GM19099 (cell line): ENCODE results near the gene AHCYL2.

ENCODE experiments used
- POLR2A ChIP-seq: IDR thresholded peaks from 3 replicates; pipeline ENCODE4 v1.6.1; 2011; ENCODE audit warnings: low read depth; ENCODE audit not compliant: insufficient read length; ENCODE audit errors: extremely low read depth

The AHCYL2 gene

GRCh38 chr7:129347330-129347729 lies 122.5 kb downstream of the AHCYL2 start:
- TF ChIP-seq POLR2A = no peak

DNA sequence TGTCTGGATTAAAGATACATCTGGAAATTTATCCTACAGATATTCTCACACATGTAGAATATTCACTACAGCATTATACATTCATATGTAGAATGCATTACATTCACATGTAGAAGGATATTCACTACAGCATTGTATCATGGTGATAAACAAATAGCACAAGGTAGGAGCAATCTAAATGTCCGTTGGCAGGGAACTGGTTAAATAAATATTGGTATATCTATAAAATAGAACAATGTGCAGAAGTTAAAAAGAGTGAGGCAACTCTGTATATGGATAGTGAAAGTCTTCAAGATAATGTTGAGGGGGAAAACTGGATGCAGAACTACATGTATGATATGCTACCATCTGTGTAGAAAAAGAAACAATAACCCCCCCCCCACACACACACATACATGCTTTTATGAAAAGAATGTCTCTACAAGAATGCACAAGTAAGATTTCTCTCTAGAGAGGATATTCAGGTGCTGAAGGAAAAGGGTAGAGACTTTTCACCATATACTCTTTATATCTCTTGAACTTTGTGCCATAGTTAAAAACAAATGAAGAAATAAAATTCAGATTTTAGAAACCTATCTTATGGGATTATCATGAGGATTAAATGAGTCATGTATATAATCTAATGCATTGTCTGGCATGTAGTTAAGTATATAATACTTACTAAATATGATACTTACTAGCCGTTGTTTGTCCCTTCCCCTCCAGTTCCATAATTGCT lies 123.4 kb downstream of the AHCYL2 start:
- TF ChIP-seq POLR2A = no peak

DNA sequence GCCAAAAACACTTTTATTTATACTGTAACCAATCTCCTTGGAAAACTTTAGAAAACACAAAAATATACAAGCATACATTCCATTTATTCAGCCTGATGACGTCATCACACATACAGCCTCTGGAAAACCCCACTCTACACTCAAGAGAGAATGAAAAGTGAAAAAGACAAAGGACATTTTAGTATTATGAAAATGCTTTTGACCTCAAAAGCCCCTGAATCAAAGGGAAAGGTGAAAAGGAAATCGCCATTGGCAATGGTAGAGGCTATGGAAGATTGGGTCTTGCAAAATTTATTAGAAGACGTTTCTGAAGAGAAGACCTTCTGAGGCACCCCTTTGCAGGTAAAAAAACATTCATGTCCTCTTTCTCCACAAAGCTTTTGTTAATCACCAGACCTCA lies 126.5 kb downstream of the AHCYL2 start:
- no peak for TF ChIP-seq POLR2A

DNA sequence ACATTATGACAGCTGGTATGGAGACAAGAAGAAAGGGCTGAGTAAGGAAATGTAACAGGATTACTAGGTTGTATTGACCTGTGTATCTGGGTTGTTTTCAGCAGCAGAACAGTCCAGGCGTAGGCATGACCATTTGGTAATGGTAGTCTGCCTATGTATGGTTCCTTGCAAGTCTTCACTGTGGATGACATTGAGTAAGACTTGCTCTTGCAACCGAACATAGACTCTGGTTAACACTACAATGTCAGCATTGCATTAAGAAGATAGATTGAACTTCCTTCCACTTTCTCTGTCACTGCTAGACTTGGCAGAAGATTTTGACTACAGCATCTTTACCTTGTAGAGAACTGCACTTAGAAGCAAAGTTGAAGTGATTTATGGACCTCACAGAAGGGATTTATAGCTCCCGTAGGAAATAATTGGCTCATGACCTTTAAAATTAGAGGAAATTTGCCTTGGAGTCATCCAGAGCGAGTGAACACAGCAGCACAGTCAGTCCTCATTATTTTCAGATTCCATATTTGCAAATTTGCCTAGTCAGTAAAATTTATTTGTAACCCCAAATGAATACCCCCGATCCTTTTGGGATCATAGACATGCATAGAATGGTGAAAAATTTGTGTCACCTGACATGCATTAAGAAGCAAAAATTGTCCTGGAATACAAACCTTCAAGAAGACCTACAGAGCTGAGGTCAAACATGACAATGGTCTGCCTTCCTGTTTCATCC lies 129.8 kb downstream of the AHCYL2 start:
- TF ChIP-seq POLR2A = no peak

DNA sequence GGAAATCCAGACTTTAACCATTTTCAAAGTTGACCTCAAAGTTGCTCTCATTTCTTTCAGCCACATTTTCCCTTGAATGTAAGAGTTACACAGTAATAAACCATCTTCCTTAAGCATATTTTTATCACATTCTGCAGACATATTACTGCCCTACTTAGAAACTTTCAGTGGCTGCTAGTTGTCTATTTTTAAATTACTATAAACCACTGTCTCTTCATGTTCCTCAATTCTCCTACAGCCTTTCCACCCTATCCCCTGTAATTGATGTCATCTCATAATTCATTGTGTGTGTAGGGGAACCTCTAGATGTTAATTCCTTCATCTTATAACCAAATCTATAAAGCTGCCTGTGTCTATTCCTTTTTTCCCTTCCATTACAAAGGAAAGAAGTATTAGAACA lies 131.3 kb downstream of the AHCYL2 start:
- no peak for TF ChIP-seq POLR2A

GRCh38 chr7:129359176-129359575 lies 134.3 kb downstream of the AHCYL2 start:
- TF ChIP-seq POLR2A = no peak

DNA sequence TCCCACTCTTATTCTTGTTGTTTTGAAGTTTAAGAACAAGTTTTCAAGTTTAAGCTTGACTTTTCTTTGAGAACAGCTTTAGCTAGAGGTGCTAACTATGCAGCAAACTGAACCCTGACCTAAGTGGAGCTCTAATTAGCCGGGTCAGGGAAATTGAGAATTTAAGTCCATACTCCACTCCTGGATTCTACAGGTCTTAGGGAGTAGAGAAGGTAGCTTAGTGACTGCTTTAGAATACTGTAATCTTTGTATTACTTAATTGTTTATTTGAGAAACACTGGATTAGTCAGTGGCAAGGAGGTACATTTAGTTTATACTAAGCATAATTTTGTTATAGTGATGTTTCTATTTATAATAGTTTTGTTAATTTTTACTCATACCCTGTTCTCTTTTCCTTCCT lies 134.8 kb downstream of the AHCYL2 start:
- TF ChIP-seq POLR2A = no peak

DNA sequence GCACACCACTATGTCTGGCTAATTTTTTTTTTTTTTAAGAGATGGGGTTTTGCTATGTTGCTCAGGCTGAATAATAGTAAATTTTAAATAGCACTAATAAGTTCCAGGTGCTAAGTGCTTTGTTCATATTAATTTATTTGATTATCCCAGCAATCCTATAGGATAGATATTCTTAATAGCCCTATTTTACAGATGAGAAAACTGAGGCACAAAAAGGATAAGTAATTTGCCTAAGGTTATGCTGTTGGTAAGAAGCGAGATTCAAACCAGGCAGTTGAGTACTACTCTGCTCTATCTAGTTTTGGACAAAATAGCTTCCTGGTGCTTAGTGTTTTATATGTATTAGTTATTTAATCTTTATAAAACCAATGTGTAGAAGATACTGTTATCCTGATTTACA lies 136.9 kb downstream of the AHCYL2 start:
- TF ChIP-seq POLR2A = no peak

- TF ChIP-seq POLR2A = no peak
Measured at GRCh38 chr7:129362496-129362895, 137.7 kb downstream of the AHCYL2 start.

- no peak for TF ChIP-seq POLR2A
Measured at GRCh38 chr7:129367349-129367699, 142.5 kb downstream of the AHCYL2 start.

DNA sequence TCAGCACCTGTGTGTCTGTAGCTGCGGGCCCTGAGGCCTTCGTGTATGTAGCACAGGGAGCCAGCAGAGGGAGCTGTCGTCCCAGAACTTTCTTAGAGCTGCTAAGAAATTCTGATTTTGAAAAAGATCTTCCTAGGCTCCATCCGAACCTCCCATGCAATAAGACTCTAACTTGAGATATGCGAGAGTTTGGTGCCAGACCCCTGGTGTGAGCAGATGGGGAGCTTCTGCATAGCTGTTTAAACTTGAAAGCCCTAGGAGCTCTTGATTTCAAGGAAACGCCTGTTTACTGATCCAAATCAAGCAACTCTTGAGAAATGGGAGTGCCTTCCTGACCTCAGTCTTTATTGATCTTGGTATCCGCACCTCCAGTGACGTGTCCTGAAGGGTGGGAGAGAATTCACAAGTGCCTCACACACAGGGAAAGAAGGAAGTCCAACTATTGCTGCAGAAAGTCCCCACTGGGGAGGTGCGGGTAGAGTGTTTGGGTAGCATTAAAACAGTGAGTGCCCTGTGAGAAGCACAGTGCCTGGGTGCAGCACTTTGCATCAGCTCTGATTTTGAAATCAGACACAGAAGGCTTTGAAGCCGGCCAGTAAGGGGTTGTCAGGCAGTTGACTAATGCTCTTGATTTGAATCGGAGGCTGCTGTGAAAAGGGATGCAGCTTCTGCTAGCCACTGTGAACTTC lies 143.0 kb downstream of the AHCYL2 start:
- TF ChIP-seq POLR2A = peak; percentile 18

DNA sequence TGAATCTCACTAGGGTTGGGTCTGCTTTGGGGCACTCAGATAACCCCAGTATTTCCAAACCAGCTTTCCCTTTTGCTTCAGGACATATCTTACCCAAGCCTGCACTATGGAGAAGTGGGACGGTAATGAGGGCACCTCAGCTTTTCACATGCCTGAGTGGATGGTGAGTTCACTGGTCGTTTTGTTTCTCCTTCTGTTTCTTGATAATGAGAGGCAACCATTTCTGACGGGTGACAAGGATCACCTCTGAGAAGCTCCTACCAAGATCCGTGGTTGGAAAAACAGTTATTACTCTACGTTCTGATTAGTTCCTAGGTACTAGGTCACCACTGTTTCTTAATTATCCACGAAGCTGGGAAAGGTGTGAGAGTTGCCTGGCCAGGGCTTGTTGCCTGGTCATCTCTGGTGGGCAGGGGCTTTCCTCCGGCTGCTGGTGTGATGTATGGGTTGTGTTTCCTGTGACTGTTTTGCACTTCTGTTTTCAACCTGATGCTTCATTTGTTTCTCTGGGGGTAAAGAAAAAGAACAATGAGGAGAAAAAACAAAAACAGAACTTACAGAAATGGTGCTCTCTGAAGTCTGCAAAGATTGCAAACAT lies 143.7 kb downstream of the AHCYL2 start:
- no peak for TF ChIP-seq POLR2A

DNA sequence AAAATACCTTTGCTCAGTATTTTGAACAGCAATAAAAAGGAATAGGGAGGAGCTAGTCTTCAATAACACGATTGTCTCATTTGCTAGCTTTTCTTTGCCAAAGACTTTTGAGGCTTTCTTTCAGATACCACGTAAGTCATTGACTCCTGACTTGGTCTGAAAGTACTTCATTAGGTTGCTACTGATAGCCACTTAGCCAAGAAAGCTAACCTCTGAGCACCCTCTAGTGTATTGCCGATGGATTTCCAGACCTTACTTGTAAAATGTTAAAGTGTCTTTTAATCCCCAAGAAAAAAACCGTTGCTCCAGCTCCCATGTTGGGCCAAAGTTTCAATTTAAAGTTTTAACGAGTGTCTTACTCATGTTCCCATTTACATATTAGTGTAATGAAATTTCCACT lies 146.0 kb downstream of the AHCYL2 start:
- no peak for TF ChIP-seq POLR2A

DNA sequence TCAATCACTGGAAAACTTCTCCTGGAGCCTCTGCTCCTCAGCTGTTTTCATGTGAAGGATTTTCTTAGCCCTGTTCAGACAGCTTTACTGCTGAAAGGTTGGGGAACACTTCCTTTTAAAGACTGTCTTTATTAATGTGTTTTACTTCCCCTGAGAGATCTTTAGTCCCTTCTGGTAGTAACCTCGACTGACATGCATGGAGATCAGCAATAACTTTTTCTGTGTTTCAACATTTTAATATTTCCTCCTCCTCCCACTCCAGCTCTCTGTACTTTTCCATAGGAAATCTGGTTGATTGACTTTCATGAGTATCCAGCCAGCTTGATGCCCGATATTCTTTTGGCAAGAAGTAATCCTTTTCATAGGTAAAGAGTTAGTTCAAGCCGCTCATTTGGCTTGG lies 146.7 kb downstream of the AHCYL2 start:
- TF ChIP-seq POLR2A = no peak

DNA sequence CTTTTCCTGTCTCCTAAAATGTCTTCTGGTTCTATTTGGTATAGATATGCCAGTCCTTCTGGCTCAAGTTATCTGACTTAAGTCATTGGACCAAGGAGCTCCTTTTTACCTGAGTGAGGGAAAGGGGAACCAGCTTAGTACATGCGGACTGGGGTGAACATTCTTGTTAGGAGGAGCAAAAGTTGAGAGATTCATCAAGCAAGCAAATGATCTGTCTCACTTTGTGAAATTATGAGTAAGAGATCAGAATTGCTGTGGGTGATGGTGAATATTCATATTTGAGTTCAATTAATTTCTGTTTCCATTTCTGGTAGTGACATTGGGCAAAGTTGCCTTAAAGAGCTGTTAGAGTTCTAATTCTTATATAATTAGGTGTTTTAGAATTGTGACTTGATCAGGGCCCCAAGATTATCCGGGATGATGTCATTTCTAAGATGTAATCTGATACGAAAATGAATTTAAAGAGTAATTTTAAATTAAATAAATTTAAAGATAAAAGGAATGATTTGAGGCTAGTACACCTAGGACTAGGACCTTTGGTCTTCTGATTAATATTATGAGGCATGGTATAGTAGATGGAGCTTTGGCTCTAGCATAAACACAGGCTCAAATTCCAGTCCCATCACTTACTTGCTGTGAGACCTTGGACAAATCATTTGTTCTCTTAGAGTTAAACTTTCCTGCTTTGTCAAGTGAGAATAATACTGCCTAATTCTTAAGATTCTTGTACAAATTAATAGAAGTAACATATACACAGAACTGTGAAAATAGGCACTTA lies 149.0 kb downstream of the AHCYL2 start:
- TF ChIP-seq POLR2A = no peak
